K562 (cell line): Measurements from ENCODE around the gene DLK2.

Experiments used
- CHD2 ChIP-seq: IDR thresholded peaks from 2 replicates; pipeline ENCODE4 v1.6.1; 2011; ENCODE audit warnings: low read depth, low read length
- CREB1 ChIP-seq, 2 experiments: sonication (generic) in 1 of 2; formaldehyde crosslinking in 1 of 2; IDR thresholded peaks; 2 replicates each; pipeline versions ENCODE4 v1.6.1 to v1.8.0; 2012 to 2022; ENCODE audit warnings: inconsistent platforms in 1 of 2, mild to moderate bottlenecking in 1 of 2, missing genetic modification reagents in 1 of 2, moderate library complexity in 1 of 2
- CTCF ChIP-seq, 3 experiments: IDR thresholded peaks in 2 of 3; conservative IDR thresholded peaks in 1 of 3; 2 replicates each; pipeline ENCODE4 v1.5.1; 2011 to 2012; ENCODE audit warnings: low read length in 3 of 3, mild to moderate bottlenecking in 3 of 3, control low read depth in 2 of 3, improper control_type of control experiment in 1 of 3, inconsistent platforms in 1 of 3, low read depth in 1 of 3, mixed read lengths in 1 of 3, moderate library complexity in 1 of 3; ENCODE audit not compliant: insufficient read depth in 2 of 3
- MEIS2 ChIP-seq: fragments of 450-650 bp; IDR thresholded peaks from 2 replicates; pipeline ENCODE4 v1.6.1; 2014; ENCODE audit warnings: mild to moderate bottlenecking; ENCODE audit not compliant: partially characterized antibody
- MYNN ChIP-seq, 2 experiments: sonication (generic); formaldehyde crosslinking in 1 of 2; IDR thresholded peaks; 2 replicates each; pipeline versions ENCODE4 v1.5.0 to v1.6.1; 2016 to 2020; ENCODE audit warnings: antibody characterized with exemption in 1 of 2, missing genetic modification reagents in 1 of 2
- NFYB ChIP-seq: IDR thresholded peaks from 2 replicates; pipeline ENCODE4 v1.6.1; 2011; ENCODE audit warnings: mild to moderate bottlenecking, moderate library complexity; ENCODE audit not compliant: insufficient read length; ENCODE audit errors: extremely low read depth
- POLR2A ChIP-seq: fragments of 450-650 bp; conservative IDR thresholded peaks from 2 replicates; pipeline ENCODE4 v1.6.1; 2016
- SNIP1 ChIP-seq: fragments of 450-650 bp; IDR thresholded peaks from 2 replicates; pipeline ENCODE4 v1.7.1; 2017; ENCODE audit warnings: low read depth, mild to moderate bottlenecking
- ZNF449 ChIP-seq: fragments of 250-450 bp; sonication (Bioruptor Pico); IDR thresholded peaks from 2 replicates; pipeline ENCODE4 v1.8.0; 2022; ENCODE audit warnings: moderate library complexity, mild to moderate bottlenecking, inconsistent platforms

DNA sequence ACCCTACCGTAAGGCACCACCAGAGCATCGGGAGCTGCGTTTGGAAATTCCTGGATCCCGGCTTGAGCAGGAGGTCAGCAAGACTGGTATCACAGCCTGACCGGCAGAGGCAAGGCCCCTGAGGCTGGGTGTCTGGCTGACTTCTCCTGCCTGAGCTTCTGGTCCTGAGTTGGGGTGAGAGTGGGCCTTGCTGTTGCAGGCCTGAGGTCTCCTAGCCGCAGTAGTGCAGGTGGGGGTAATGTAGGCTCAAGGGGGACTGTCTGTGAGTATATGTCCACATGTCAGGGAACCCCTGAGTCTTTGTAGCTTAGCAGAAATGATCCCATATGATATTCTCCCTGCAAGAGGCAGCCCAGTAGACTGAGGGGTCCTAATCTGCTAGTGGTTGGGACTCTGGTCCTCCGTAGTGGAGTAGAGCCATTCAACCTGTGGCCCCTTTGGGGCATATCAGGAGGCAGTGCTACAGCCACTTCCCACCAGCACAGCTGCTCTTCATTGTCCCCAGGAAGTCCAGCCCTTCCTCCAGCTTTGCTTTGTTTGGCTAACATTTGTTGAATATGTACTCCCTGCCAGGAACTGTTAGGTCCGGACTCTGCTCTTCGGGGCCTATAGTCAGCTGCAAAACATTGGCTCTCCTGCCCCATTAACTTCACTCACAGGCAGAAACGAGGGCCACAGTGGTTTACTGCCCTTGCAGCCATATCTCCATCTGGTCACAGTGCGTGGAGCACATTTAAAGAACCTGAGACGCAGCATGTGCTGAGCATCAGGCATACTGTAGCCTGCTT lies 43.9 kb upstream of the DLK2 start:
- TF ChIP-seq CREB1 (IDR thresholded peaks at IDR 0.05) (no peak), CREB1 (CRISPR knock-in tag; IDR thresholded peaks at IDR 0.05) (no peak), SNIP1 (no peak), MYNN (IDR thresholded peaks at IDR 0.05) (no peak), MYNN (CRISPR knock-in tag; IDR thresholded peaks at IDR 0.05) (no peak), CTCF (IDR thresholded peaks at IDR 0.05 in 2 of 3, conservative IDR thresholded peaks at IDR 0.05 in 1 of 3; ENCODE audit: insufficient read depth in 2 of 3, low read depth in 1 of 3, low read length in 3 of 3) (no peak), POLR2A (no peak), CHD2 (no peak), ZNF449 (CRISPR knock-in tag) (no peak), NFYB (no peak), MEIS2 (no peak)
